G401.6 (cell line): ENCODE measurements around the gene VSIG10L.

Source experiments
- FAIRE-seq: peaks from 2 replicates; lab custom pipeline; 2012; peaks lifted over from hg19 to GRCh38; lab: Jason Lieb, UNC

VSIG10L gene

DNA sequence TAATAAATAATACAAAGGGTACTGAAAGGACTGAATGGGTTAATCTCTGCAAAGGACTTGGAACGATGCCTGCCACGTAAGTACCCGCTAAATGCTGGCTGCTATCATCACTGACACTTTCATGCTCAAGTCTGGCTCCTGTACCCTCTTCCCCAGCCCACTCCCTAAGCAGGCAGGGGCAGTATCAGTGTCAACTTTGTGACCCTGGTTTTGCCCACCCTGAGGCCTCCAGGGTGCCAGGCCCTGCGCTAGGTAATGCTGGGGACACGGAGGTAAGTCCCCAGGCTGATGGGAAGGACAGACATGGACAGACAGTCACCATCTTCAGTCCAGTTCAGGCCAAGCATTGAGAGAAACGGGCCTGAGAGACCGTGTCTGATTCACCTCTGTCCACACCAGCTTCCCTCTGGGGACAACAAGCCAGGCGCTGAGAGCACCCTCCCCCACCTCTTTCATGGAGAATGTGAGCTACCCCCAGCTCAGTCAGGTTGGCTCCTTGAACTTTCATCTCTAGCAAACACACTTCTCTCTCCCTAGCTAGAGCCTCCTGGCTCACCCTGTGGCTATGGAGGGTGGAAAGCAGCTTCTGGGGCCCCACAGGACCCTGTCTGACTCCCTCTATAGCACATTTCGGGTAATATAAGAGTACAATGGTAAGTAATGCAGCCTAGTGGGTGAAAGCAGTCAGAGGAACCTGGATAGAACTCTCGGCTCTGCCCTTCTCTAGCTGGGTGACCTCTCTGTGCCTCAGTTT, 23.4 kb upstream of the VSIG10L start:
- no peak for FAIRE-seq

DNA sequence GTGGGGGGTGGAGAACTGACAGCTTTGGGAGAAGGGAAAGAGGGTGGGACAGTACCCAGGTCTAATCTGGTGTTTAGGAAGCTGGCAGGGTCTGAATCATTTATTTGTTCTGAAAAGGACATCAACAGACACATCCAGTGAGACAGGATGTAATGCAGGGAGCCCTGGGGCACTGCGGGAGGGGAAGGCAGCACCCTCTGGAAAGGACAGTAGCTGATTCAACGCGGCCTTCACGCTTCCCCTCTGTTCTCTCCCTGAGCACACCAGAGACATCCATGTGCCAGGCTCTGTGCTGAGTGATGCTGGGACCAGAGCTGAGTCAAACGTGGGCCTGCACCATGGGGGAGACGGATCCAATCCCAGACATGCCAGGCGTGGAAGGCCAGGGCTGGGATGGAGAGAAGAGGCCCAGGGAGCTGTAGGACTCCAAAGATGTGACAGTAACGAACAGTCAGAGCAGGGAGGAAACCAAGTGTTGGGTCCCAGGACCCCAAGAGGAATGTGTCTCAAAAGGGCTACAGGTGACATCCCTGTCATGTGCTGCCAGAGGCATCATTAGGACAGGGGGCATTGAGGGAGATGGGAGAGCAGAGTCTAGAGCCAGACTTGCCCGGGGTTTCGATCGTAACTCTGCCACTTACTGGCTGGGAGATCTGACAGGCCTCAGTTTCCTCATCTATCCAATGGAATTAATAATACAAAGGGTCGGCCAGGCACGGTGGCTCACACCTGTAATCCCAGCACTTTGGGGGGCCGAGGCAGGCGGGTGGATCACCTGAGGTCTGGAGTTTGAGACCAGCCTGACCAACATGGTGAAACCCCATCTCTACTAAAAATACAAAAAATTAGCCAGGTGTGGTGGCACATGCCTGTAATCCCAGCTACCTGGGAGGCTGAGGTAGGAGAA, 22.5 kb upstream of the VSIG10L start:
- FAIRE-seq = no peak

DNA sequence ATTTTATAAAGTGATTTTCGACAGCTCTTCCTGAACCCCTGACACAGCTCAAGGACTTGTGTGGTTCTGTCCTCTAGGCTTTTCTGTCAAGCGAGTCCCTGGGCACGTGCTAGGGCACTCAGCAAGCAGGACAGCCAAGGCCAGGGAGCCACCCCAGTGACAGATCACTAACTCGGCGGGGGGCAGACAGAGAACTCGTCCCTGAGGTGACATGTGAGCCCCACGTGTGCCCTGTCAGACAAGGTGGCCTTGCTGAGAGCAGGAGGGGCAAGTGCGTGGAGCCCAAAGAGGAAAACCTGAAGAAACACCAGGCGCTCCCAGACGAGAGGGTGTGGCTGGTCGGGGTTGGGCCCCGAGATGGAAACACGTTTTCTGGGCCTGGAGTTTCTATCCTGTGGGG, 19.3 kb upstream of the VSIG10L start:
- FAIRE-seq = no peak

DNA sequence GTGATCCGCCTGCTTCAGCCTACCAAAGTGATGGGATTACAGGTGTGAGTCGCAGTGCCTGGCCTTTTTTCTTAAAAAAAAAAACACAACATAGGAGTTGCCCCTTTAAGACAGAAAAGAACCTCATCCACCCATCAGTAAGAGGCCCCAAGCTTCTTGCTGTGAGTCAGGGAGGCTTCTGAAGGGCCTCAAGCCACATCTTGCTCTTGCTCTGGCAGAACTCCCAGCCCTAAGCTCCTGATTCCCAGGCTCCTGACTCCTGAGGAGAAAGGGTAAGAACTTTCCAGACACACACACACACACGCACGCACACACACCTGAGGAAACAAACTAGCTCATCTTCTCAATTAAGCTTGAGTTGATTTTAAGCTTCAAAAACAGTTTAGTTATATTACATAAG, 17.4 kb upstream of the VSIG10L start:
- FAIRE-seq = no peak

DNA sequence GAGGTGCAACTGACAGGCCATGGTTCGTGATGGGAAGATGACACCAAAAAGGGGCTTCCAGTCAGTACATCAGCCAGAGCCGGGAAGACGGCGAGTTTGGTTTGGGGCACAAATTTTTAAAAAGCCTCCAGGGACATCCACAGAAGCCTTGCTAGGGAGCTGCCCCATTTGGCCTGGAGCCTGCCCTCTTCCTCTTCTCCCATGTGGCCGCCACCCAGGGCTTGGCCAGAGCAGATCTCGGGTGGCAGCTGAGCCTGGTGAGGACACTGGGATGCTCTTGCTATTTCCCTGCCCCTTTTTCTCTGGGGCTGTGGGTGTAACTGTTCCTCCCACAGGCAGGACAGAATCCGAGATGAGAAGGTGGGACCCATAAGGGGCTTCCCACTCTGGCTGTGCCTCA, 16.0 kb upstream of the VSIG10L start:
- no peak for FAIRE-seq

DNA sequence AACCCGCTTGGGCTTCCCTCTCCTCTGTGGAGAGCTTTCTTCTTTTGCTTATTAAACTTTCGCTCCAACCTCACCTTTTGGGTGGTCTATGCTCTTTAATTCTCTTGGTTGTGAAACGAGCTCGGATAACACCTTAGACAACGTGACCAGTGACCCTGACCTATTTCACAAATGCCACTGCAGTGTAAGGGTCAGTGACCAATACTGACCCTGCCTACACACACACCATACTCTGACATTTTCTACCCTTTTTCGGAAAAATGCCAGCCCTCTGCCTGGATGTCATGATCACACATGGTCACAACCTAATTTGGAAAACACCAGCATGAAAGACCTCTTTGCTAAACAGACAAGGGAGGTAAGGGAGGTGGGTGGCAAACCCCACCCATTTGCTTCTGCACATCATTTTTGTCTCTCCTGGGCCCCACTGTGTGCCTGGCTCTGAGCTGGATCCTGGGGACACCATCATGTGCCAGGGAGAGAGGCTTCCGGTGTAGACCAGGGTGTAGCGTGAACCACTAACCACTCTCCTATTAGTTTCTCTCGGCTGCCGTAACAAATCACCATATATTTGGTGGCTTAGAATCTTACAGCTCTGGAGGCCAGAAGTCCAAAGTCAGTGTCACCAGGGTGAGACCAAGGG, 14.3 kb upstream of the VSIG10L start:
- no peak for FAIRE-seq

DNA sequence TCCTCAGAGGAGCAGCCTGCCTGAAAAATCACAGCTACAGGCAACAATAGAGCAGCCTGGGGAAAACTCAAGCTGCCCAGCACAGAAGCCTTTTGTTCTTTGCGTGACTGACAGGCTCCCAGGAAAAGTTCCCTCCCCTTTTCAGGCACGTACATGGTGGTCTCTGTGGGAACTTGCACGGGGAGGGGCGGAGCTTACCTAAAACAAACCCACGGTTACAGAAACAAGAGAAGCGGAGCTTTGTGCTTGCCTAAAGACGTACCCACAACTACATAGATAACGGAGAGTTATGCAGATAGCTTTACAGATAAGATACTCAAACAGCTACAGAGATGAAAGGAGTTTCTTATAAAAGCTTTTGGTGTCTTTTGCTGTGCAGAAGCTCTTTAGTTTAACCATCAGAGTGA, 12.8 kb upstream of the VSIG10L start:
- no peak for FAIRE-seq

DNA sequence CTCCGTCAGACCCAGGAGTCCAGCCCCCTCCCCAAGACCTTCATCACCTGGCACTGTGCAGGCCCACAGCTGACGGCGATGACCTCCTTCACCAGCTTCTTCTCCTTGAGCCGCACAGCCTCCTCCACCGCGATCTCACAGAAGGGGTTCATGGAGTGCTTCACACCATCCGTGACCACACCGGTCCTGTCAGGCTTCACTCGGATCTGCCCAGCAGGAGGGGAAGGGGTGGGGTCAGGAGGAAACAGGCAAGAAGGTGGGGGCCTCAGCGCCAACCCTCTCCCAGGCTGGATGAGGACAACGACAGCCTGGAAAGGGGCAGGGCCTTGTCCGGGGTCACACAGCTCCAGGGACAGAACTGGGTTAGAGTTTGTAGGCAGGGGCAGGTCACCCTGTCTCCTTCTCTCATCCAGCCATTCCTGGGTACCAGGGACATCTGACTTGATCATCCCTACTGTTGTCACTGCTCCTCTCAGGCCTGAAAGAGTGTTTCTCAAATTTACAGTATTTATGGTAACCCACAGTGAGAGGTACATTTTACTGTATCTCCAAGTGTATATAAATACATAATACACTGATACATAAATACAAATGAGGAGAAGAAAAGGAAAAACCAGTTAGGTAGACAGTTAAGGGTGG, 12.3 kb upstream of the VSIG10L start:
- no peak for FAIRE-seq

DNA sequence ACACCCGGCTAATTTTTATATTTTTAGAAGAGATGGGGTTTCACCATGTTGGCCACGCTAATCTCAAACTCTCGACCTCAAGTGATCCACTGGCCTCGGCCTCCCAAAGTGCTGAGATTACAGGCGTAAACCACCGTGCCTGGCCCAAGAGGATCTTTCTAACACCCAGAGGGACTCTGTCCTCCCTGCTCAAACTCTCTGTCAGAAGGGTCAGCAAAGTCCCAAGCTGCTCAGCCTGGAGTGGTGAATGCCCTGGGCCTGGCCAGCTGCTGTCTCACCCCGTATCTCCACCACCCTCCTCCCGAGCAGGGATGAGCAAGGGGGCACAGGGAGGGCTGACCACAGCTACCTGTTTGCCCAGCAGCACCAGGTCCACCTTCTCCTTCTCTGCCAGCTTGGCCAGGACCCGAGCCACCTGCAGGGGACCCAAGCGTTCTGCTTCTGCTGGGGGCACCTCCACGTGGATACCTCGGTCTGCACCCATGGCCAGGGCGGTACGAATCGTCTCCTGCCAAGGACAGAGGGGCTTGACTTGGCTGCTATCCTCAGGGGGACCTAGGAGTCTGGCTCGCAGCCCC, 10.9 kb upstream of the VSIG10L start:
- no peak for FAIRE-seq

DNA sequence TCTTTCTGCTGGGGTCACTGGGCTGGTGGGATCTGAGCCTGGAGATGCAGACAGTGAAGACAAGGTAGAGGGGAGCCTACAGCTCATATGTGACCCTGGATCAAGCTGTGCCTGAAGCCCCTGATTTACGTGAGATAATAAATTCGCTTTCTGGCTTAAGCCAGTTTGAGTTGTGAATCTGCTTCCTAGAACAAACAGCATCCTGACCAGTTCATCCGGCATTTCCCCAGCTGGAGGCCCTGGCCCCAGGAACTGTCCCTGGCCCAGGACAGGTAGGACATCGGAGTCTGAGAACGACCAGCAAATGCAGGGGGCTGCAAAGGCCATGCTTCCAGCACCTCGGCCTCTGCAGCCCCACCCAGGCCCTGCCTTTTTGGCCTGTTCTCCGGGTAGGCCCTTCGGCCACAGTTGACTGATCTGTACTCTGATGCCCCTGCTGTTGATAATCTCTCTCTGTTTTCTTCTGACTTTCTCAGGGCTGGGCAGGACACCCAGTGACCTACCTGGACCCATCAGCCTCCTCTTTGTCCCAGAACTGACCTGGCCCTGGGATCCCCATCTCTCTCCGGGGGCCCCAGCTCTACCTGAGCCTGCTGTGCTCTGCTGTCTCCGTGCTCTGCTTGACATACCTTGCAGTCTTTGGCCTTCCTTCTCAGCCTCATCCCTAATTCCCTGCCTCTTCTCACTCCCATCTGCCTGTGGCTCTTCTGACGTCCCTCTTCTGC, 9.5 kb upstream of the VSIG10L start:
- FAIRE-seq = no peak

DNA sequence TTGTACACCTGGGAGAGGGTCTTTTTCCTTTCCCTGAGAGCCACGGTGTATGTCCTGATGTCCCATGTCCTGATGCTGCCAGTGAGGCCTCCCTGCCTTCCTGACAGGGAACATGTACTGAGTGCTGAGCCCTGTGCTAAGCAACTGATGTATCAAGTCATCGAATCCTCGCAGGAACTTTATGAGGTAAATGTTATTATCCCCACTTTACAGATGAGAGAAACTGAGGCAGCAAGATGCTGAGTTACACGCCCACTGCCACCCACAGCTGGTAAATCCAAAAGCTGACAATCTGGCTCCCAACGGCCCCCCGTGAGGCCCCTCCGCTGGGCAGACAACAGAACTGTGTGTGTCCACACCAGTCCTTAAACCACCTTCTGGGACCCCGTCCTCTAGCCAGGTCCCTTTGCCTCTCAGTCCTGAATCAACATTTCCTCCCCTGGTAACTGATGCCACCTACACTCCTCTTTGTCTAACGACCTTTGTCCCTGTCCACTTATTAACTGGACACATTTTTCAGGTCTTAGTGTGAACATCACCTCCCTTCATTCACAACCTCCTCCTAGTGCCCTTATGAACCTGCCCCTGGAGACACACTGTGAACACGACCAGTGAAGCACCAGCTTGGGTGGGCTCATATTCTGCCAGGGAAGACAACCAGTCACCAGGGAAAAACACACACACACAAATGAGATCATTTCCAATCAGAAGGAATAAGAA, 5.4 kb upstream of the VSIG10L start:
- FAIRE-seq = no peak

DNA sequence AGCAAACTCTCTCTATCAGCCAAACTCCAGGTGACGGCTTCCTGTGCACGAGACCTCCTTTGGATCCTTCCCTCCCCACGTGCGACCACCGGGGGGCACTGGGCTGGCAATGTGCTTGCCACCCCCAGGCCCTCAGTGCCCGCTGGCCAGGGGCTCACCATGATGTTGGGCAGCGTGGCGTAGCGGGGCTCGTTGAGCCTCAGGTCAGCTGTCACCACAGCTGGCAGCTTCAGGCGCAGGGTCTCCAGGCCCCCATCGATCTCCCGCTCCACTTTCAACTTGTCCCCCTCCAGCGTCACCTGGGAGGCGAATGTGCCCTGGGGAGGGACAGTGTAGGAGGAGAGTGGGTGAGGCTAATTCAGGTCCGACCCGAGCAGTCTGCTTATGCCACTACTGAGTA, 4.8 kb upstream of the VSIG10L start:
- no peak for FAIRE-seq

DNA sequence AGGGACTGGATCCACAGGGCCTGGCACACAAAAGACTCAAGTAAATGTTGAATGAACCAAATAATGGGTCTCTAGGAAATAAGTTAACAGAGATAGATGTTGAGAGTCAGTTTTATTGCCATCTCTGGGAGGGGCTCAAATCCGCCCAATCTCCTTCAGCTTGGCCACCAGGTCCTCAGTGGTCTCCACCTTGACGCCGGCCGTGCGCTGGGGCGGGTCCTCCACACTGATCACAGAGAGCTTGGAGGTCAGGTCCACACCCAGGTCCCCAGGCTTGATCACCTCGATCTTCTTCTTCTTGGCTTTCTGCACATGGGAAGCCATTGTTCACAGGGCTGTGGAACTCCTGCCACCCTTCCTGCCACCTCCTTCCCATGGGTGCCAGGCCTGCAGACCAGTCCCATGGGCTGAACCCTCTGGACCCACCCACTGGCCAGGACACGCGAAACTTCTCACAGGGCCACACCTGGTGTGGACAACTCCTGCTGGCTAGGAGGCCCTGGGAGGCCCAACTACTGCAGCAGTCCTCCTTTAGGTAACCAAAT, 3.2 kb upstream of the VSIG10L start:
- no peak for FAIRE-seq

DNA sequence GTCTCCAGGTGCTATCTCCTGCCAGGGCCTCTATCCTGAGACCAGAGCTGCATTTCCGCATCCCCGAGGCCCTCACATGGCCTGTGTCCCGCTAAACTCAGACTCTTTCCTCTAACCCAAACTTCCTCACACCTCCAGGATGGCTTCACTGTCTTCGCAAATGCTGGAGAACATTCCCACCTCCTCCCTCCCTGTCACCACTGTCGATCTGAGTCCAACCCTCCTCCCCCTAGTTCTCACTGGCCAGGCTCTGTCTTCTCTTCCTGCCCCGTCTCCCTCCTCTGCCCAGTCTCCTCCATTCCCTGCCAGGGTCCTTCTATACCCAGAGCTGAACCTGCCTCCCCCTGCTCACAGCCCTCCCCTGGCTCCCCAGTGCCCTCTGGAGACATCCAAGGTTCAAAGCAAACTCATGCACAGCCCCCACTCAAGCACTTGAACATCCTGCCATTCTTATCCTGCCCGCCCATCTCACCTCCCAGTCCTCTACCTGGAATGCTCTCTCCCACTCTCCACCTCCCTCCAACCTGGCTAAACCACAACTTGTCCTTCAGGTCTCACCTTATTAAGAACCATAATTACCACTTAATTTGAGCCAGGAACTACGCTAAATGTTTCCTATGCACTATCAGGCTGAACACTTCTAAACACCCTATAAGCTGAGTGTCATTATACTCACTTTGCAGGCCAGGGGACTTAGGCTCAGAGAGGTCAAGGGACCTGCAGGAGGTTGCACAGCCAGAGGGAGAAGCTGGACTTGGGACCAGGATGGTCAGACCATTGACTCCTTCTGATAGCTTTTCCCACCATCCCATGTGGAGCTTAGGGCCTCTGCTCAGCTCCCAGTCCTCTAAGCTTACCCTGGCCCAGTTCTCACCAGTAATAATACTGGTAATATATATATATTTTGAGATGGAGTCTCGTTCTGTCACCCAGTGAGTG, 961 bp upstream of the VSIG10L start:
- no peak for FAIRE-seq

DNA sequence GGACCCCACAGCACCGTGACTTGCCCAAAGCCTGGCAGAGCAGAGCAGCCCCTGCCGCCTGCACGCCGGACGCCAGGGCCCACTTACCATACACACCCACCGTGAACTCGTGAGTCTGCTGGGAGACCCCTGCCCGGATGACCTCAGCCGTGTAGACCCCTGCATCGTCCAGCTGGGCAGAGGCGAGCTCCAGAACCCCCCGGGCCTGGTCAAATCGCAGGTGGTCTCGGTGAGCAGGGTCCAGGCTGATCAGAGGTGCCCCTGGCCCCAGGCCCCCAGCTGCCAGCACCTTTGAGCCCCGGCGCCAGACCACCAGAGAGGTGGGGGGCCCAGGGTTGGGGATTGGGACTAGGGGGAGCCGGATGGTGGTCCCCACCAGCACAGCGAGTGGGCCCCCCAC, 873 bp downstream of the VSIG10L start:
- FAIRE-seq = no peak

DNA sequence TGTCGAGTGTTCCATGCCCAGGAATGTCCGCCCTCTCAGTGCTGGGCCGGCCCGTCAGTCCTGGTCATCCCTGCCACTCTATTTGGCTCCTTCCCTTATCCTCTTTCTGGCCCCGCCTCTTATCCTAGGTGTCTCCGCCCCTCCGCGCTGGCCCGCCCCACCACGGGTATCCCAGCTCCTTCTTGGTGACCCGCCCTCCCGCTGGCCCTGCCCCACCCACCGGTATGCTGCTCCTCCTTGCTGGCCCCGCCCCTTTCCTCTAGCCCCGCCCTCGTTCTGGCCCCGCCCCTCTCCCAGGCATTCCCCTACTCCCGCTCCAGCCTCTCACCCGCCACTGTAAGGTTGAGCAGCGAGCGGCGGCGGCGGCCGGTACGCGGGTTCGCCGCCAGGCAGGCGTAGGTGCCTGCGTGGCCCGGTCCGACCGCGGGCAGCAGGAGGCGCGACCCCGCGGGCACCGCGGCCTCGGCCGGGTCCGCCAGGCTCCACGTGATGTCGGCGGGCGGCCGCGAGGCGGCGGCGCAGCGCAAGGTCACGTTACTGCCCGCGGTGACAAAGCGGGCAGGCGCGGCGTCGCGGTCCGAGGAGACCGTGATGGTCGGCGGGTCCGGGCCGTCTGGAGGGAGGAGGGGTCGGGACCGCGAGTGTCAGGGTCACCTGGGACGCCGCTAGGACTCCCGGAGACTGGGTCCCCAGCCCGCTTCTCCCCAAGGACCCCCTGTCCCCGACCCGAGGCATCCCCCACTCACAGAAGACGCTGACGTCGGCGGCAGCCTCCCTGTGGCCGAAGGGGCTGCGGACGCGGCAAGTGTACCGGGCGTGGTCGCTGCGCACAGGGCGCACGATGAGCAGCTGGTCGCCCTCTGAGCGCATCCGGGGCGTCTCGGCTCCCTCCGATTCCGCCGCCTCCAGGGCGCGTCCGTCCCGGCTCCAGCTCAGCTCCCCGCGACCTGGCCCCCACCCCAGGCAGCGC, 2.0 kb downstream of the VSIG10L start:
- FAIRE-seq = peak; percentile 51

DNA sequence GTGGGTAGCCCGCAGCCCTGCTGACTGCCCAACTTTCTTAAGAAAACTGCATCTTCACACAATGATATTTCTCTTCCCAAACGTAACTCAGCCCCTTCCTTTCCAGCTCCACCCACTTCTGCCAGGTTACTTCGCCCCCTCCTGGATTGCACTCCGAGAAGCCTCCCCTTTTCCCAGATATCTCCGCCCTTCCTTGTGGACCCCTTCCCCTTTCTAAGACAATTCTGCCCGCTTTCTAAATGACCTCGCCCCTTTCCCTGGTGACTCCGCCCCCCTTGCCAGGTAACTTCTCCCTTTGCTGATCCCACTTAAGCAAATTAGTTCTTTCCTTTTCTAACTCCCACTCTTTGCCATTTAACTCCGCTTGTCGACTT, 2.6 kb downstream of the VSIG10L start:
- FAIRE-seq = no peak
